HG02759 (cell line): Measurements from ENCODE around the gene CD109.
"Not testable (repeated sequence)": the region's sequence is repeated elsewhere in the genome, so short reads cannot be mapped to it uniquely, and the experiment has no call there.

Experiments
- ATAC-seq: cut with Tn5 transposase; IDR thresholded peaks from one replicate; pipeline ENCODE4 v1.9.1; 2021; ENCODE audit warnings: mild to moderate bottlenecking, moderate library complexity; ENCODE audit not compliant: unreplicated experiment

The CD109 gene

GRCh38 chr6:73683574-73683973 lies 12.4 kb upstream of the CD109 start:
- not testable (repeated sequence) for ATAC-seq

GRCh38 chr6:73688351-73688750 lies 7.7 kb upstream of the CD109 start:
- no peak for ATAC-seq

- ATAC-seq: no peak
Observed at GRCh38 chr6:73690056-73690455, 5.9 kb upstream of the CD109 start.

DNA sequence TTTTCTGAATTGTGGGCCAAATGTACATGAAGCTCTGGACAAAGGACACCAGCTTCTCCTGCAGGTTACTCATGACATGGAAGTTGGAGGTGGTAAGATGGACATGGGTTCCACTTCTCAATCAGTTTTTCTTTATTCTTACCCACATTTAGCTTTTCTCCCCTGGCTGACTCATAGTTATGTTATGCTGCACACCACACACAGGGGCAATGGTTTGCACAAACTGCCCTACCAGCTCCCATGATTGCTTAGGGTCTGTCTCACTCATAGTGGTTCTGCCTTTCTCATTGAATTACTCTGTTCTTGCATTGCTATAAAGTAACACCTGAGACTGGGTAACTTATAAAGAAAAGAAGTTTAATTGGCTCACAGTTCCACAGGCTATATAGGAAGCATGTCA lies 4.5 kb upstream of the CD109 start:
- no peak for ATAC-seq

GRCh38 chr6:73694711-73695411 lies 1.1 kb upstream of the CD109 start:
- no peak for ATAC-seq

DNA sequence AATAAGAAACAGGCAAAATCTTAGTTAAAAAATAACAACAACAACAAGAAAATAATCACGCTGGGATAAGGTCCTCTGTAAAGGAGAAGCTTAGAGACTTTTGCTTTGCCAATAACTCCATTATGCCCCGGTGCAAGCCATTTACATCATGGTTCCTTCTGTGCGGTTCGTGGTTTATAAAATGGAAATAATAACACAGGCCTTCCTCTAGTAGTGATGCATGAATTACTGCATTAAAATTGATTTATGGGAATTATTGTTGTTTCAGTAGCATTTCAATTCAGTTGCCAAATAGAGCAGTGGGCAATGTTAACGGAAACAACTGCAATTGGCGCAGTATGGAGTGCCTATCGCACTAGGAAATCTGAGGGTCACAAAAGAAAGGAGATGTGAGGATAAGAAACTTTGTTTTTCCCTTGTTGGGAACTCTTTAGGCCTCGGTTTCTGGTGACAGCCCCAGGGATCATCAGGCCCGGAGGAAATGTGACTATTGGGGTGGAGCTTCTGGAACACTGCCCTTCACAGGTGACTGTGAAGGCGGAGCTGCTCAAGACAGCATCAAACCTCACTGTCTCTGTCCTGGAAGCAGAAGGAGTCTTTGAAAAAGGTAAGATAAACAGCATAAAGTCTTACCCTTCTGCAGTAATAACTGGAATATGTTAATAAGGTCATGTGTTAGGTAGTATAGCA lies 1.1 kb downstream of the CD109 start:
- peak; percentile 28 for ATAC-seq

GRCh38 chr6:73699676-73700459 lies 3.9 kb downstream of the CD109 start:
- no peak for ATAC-seq

GRCh38 chr6:73702444-73702843 lies 6.4 kb downstream of the CD109 start:
- ATAC-seq: no peak

DNA sequence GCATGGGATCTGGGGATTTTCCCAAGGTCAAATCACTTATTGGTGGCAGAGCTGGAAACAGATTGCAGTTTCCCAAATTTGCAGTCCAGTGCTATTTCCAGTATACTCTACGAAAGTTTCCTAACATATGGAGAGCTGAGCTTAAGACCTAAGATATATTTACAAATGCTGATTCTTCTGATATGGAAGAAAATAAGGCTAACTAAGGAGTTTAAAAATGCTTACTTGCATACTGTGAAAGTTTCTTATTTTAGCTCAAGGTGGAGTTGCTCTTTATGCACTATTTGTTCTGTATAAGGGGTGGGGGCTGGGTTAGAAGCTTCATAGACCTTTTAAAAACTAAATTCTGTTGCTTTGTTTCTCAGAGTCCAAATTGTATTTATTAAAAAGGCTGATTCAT lies 7.5 kb downstream of the CD109 start:
- ATAC-seq: no peak

- ATAC-seq: no peak
Observed at GRCh38 chr6:73704260-73704659, 8.3 kb downstream of the CD109 start.

GRCh38 chr6:73704798-73705197 lies 8.8 kb downstream of the CD109 start:
- no peak for ATAC-seq

DNA sequence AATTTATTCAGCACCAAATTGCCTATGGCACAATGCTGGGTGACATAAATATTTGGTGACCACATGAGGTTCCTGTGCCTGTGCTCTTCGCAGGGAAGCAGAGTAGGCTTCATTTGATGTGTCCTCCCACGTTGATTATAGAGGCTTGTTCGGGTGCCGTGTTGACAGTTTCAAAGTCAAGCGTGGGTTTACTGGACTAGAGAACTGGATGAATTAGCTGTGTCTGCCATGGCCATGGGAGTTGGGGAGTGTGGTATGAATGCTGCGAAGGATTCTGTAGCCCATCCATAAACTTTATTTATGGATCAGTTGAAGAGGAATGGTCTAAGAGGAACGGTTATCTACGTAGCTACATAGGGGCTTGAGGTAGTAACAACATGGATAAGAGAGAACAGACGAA lies 11.0 kb downstream of the CD109 start:
- ATAC-seq: no peak

GRCh38 chr6:73710470-73710869 lies 14.5 kb downstream of the CD109 start:
- ATAC-seq: no peak

- no peak for ATAC-seq
Observed at GRCh38 chr6:73710948-73711347, 14.9 kb downstream of the CD109 start.

- no peak for ATAC-seq
Observed at GRCh38 chr6:73712535-73713173, 16.7 kb downstream of the CD109 start.

DNA sequence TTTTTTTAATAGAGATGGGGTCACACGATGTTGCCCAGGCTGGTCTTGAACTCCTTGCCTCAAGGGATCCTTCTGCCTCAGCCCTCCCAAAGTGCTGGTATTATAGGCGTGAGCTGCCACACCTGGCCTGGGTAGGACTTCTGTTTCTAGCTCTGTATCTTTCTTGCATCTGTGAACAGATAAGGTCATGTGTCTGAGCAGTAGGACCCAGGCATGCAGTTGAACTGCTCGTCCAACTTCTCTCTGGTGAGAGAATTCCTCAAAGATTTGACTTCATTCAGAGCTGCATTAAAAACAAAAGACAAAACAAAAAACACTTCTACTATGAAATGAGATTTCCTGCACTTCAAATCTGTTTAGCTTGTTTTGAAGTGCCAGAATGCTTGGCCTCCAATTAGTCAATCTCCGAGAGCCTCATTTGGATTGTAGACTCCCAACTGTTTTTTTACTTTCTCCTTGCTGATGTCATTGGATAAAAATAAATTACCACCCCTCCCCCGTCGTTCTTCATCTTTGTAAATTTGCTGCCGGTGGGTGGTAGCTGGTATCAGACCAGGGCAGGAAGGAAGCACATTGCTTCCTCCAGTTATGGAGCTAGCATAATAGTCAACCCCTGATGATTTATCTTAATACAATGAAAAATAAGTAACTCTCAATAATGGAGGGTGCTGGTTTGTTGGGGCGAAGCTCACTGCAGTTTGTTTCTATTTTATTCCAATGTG lies 17.6 kb downstream of the CD109 start:
- ATAC-seq: peak; percentile 37

DNA sequence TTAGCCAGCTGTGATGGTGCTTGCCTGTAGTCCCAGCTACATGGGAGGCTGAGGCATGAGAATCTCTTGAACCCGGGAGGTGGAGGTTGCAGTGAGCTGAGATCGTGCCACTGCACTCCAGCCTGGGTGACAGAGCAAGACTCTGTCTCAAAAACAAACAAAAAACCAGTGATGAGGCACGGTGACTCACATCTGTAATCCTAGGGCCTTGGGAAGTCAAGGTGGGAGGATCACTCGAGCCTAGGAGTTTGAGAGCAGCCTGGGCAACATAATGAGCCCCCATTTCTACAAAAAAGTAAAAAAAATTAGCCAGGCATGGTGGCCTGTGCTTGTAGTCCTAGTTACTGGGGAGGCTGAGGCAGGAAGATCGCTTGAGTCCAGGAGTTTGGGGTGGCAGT lies 19.1 kb downstream of the CD109 start:
- not testable (repeated sequence) for ATAC-seq

GRCh38 chr6:73719046-73719445 lies 23.0 kb downstream of the CD109 start:
- no peak for ATAC-seq

GRCh38 chr6:73722318-73723060 lies 26.5 kb downstream of the CD109 start:
- ATAC-seq: peak; percentile 75

DNA sequence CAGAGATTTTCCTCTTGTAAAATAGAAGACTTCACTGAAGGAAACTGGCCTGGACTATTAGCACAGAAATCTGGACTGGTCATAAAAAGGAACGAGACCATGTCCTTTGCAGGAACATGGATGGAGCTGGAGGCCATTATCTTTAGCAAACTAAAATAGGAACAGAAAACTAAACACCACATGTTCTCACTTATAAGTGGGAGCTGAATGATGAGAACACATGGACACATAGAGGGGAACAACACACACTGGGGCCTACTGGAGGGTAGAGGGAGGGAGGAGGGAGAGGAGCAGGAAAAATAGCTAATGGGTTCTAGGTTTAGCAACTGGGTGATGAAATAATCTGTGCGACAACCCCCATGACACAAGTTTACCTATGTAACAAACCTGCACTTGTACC lies 27.5 kb downstream of the CD109 start:
- ATAC-seq: not testable (repeated sequence)
